Endothelial cell of umbilical vein (primary cell): ENCODE measurements around the gene ZFPM1. TPM values are rescaled to one million over a fixed set of nuclear protein-coding genes. Genes with fewer than 3 reads are reported as not detected.

Source experiments
- BruUV-seq: library from RNA; stranded (reverse); fragments of 400-500 nt; replicated peaks from 2 replicates; lab custom pipeline; 2021; lab: Mats Ljungman, UMichigan
- CTCF ChIA-PET: fragments of 300-600, 350-600 bp; sonication (Branson Sonifier 250); formaldehyde crosslinking; loops from one replicate; lab custom pipeline; 2021; ENCODE audit warnings: antibody characterized with exemption, inconsistent platforms; lab: Charles Lee
- POLR2A ChIA-PET: fragments of 300-600, 350-600 bp; sonication (Branson Sonifier 250); formaldehyde crosslinking; loops from one replicate; lab custom pipeline; 2021; ENCODE audit warnings: antibody characterized with exemption, inconsistent platforms; lab: Charles Lee
- DNase-seq: peaks from one replicate; pipeline ENCODE4 v3.0.0-alpha.2; 2011; ENCODE audit warnings: low read depth, low spot score
- FAIRE-seq: peaks from 2 replicates; lab custom pipeline; 2011; peaks lifted over from hg19 to GRCh38; lab: Jason Lieb, UNC
- H2AFZ ChIP-seq: 2 replicates; pipeline ENCODE4 v1.6.0; 2012; ENCODE audit warnings: low read depth, low read length, control low read depth, inconsistent platforms
- H3K27ac ChIP-seq: 2 replicates; pipeline ENCODE4 v1.5.1; 2011; ENCODE audit warnings: low read depth, mild to moderate bottlenecking, control low read depth, low read length, moderate library complexity; ENCODE audit not compliant: insufficient read depth
- H3K27me3 ChIP-seq, 2 experiments: 2 replicates each; pipeline versions ENCODE4 v1.6.0 to v1.6.1; 2011; ENCODE audit warnings: low read length in 2 of 2, mixed read lengths in 1 of 2; ENCODE audit not compliant: control insufficient read depth in 2 of 2, insufficient read depth in 2 of 2
- H3K36me3 ChIP-seq, 2 experiments: 2 replicates in 1 of 2; 3 replicates in 1 of 2; pipeline ENCODE4 v1.5.1; 2011; ENCODE audit warnings: low read length in 2 of 2, mild to moderate bottlenecking in 1 of 2, moderate library complexity in 1 of 2; ENCODE audit not compliant: control insufficient read depth in 2 of 2, insufficient read depth in 2 of 2; ENCODE audit errors: extremely low read depth in 1 of 2
- H3K4me1 ChIP-seq: 3 replicates; pipeline ENCODE4 v1.5.1; 2011; ENCODE audit warnings: mild to moderate bottlenecking, low read length; ENCODE audit not compliant: control insufficient read depth, insufficient read depth; ENCODE audit errors: extremely low read depth
- H3K4me2 ChIP-seq: 2 replicates; pipeline ENCODE4 v1.6.1; 2011; ENCODE audit warnings: low read length, control low read depth, mixed read lengths; ENCODE audit not compliant: insufficient read depth
- H3K4me3 ChIP-seq, 3 experiments: fragments of 200-600 bp in 1 of 3; sonication (generic), shearing (Covaris generic) in 1 of 3; replicated peaks in 1 of 3; 2 replicates each; pipeline ENCODE4 v1.5.1; 2011 to 2016; ENCODE audit warnings: control low read depth in 3 of 3, low read length in 3 of 3, mild to moderate bottlenecking in 2 of 3, inconsistent platforms in 1 of 3, low read depth in 1 of 3, moderate library complexity in 1 of 3; ENCODE audit not compliant: insufficient read depth in 1 of 3
- H3K79me2 ChIP-seq: 2 replicates; pipeline ENCODE4 v1.6.0; 2012; ENCODE audit warnings: low read length, inconsistent platforms; ENCODE audit not compliant: control insufficient read depth, insufficient read depth
- H3K9ac ChIP-seq: replicated peaks from 2 replicates; pipeline ENCODE3; 2011; ENCODE audit warnings: low read length, control low read depth; ENCODE audit not compliant: insufficient read depth; ENCODE audit errors: extremely low read depth
- H3K9me1 ChIP-seq: replicated peaks from 3 replicates; pipeline ENCODE4 v1.6.0; 2011; ENCODE audit warnings: mild to moderate bottlenecking, low read length; ENCODE audit not compliant: control insufficient read depth, insufficient read depth; ENCODE audit errors: extremely low read depth
- H3K9me3 ChIP-seq: replicated peaks from 2 replicates; pipeline ENCODE4 v1.5.1; 2012; ENCODE audit warnings: low read length, inconsistent platforms; ENCODE audit not compliant: control insufficient read depth, insufficient read depth
- H4K20me1 ChIP-seq: replicated peaks from 2 replicates; pipeline ENCODE3; 2011; ENCODE audit warnings: mild to moderate bottlenecking, low read length; ENCODE audit not compliant: control insufficient read depth, insufficient read depth; ENCODE audit errors: extremely low read depth
- CTCF ChIP-seq, 2 donors: IDR thresholded peaks; 1 replicate in 1 of 2; 2 replicates in 1 of 2; pipeline ENCODE4 v1.5.1; 2011; ENCODE audit warnings: low read length in 2 of 2, mild to moderate bottlenecking in 2 of 2, moderate library complexity in 2 of 2, control low read depth in 1 of 2, inconsistent platforms in 1 of 2, low read depth in 1 of 2; ENCODE audit not compliant: insufficient read depth in 1 of 2; ENCODE audit errors: extremely low read depth in 1 of 2
- EZH2 ChIP-seq: IDR thresholded peaks from 2 replicates; pipeline ENCODE4 v1.6.1; 2012; ENCODE audit warnings: borderline replicate concordance, low read depth, mild to moderate bottlenecking, moderate library complexity, low read length, inconsistent platforms; ENCODE audit not compliant: severe bottlenecking
- FOS ChIP-seq: IDR thresholded peaks from 2 replicates; pipeline ENCODE4 v1.6.1; 2011; ENCODE audit warnings: mild to moderate bottlenecking, low read length, moderate library complexity, borderline replicate concordance; ENCODE audit not compliant: insufficient read depth
- GATA2 ChIP-seq: IDR thresholded peaks from 2 replicates; pipeline ENCODE4 v1.7.0; 2011; ENCODE audit warnings: low read depth, mild to moderate bottlenecking, moderate library complexity, mixed read lengths, low read length; ENCODE audit not compliant: insufficient read length, insufficient read depth
- JUN ChIP-seq: IDR thresholded peaks from 2 replicates; pipeline ENCODE4 v1.6.1; 2011; ENCODE audit warnings: borderline replicate concordance, low read depth; ENCODE audit not compliant: insufficient read length, insufficient read depth
- MAX ChIP-seq: IDR thresholded peaks from 2 replicates; pipeline ENCODE4 v1.6.1; 2011; ENCODE audit not compliant: insufficient read depth, insufficient read length
- MYC ChIP-seq: IDR thresholded peaks from one replicate; pipeline ENCODE4 v1.6.1; 2011; ENCODE audit warnings: mild to moderate bottlenecking, low read depth, low read length
- POLR2A ChIP-seq: IDR thresholded peaks from 2 replicates; pipeline ENCODE4 v1.6.1; 2012; ENCODE audit warnings: low read depth, mild to moderate bottlenecking, control low read depth, low read length
- POLR2AphosphoS5 ChIP-seq: IDR thresholded peaks from 2 replicates; pipeline ENCODE4 v1.6.1; 2012; ENCODE audit warnings: low read depth, mild to moderate bottlenecking, control low read depth, low read length, moderate library complexity; ENCODE audit not compliant: insufficient read depth
- dilution Hi-C: fragments of 300-500 bp; cut with MboI; formaldehyde crosslinking; loops from one replicate; pipeline ENCODE4 v1.15.0; 2019; ENCODE audit warnings: low sequenced_read_pairs; ENCODE audit not compliant: extremely low pct_ligation_motif_present
- intact Hi-C: fragments of 100-400 bp; cut with micrococcal nuclease; formaldehyde crosslinking; loops from one replicate; pipeline ENCODE4 v1.10.0; 2022
- polyA plus RNA-seq, 4 experiments: library from polyadenylated mRNA; depleted of rRNA in 3 of 4; stranded (reverse) in 3 of 4; unstranded in 1 of 4; fragments of >200 nt; gene quantifications; 2 replicates each; pipeline versions ENCODE4 v1.2.1 to v1.2.3, GENCODE V29; 2011 to 2012; ENCODE audit warnings: missing spikeins in 1 of 4
- total RNA-seq: library from RNA; stranded (reverse); gene quantifications from 2 replicates; pipeline ENCODE4 v1.2.3, GENCODE V29; 2021

The ZFPM1 gene
- total and polyA plus RNA-seq, 2 donors (not counting 3 experiments of a cell fraction or from before 2014, with no cell fraction given) = 0.37 to 7.5 TPM

GRCh38 chr16:88487124-88487432, 34.0 kb downstream of the ZFPM1 start:
- no peak for FAIRE-seq
- TF ChIP-seq GATA2 (no peak), EZH2 (no peak), MYC (no peak), JUN (no peak)
- Histone ChIP-seq H3K79me2 (no peaks in the 10 kb centered on the region), H3K4me1 (no peaks in the 10 kb centered on the region), H3K27me3 (no peaks in the 10 kb centered on the region), H3K9me1 (no peaks in the 10 kb centered on the region), H3K36me3 (no peaks in the 10 kb centered on the region), H2AFZ (no peak overlapping the region), H3K4me3 (no peak overlapping the region), H3K9me3 (no peaks in the 10 kb centered on the region), H4K20me1 (no peaks in the 10 kb centered on the region), H3K9ac (no peak overlapping the region), H3K27ac (no peak overlapping the region), H3K4me2 (no peak overlapping the region)
- DNase-seq = no peak
- intact Hi-C loops (no loop called here), dilution Hi-C loops (no loop called here)
- ChIA-PET POLR2A (no interaction called here), CTCF (no interaction called here)
- no TSS peak for BruUV-seq

- no peak overlapping the region for H3K9ac ChIP-seq
- H2AFZ ChIP-seq = no peak overlapping the region
- POLR2A ChIA-PET = no interaction called here
- no peaks in the 10 kb centered on the region for H3K9me1 ChIP-seq
- CTCF ChIA-PET = interaction anchor here (1.2 to 1.5 kb wide), 2 partner anchors 12 to 17 kb away, joined by 4 read pairs; no protein-coding TSS in a partner anchor
- FAIRE-seq = no peak
- no peaks in the 10 kb centered on the region for H3K36me3 ChIP-seq
- TF ChIP-seq CTCF (IDR thresholded peaks at IDR 0.05; ENCODE audit: extremely low read depth in 1 of 2, insufficient read depth in 1 of 2, low read depth in 1 of 2, low read length in 2 of 2) (no peak), EZH2 (no peak), FOS (no peak), MYC (no peak), POLR2AphosphoS5 (no peak), MAX (no peak), GATA2 (no peak), JUN (no peak), POLR2A (no peak)
- BruUV-seq = no TSS peak
- no peak overlapping the region for H3K27ac ChIP-seq
- no peak for DNase-seq
- dilution Hi-C loops (no loop called here), intact Hi-C loops (no loop called here)
- no peaks in the 10 kb centered on the region for H3K27me3 ChIP-seq
- H4K20me1 ChIP-seq = no peaks in the 10 kb centered on the region
- H3K4me3 ChIP-seq = no peak overlapping the region
- no peaks in the 10 kb centered on the region for H3K4me1 ChIP-seq
- no peak overlapping the region for H3K4me2 ChIP-seq
- no peaks in the 10 kb centered on the region for H3K9me3 ChIP-seq
- no peaks in the 10 kb centered on the region for H3K79me2 ChIP-seq
Measured at GRCh38 chr16:88487920-88488851, 35.1 kb downstream of the ZFPM1 start.
